CD4-positive, alpha-beta memory T cell (primary cell): ENCODE measurements around the gene FAM153A. TPM values are rescaled to one million over a fixed set of nuclear protein-coding genes. Genes with fewer than 3 reads are reported as not detected.
"Not testable (repeated sequence)": the region's sequence is repeated elsewhere in the genome, so short reads cannot be mapped to it uniquely, and the experiment has no call there.

Experiments
- CTCF ChIA-PET: fragments of 350-600 bp; sonication (Branson Sonifier 250); formaldehyde crosslinking; loops from one replicate; lab custom pipeline; 2021; ENCODE audit warnings: inconsistent platforms; ENCODE audit not compliant: partially characterized antibody; lab: Charles Lee
- POLR2A ChIA-PET: fragments of 350-600 bp; sonication (Branson Sonifier 250); formaldehyde crosslinking; loops from one replicate; lab custom pipeline; 2021; ENCODE audit not compliant: partially characterized antibody; lab: Charles Lee
- DNase-seq, 5 donors: peaks; one replicate each; pipeline versions ENCODE4 v3.0.0 to v3.0.0-alpha.2; 2020 to 2022; ENCODE audit warnings: mixed read lengths in 1 of 5
- H3K27ac ChIP-seq: one replicate; pipeline ENCODE4 v1.7.0; 2013; ENCODE audit warnings: low read depth, low read length
- H3K27me3 ChIP-seq: 2 replicates; pipeline ENCODE4 v1.7.0; 2013; ENCODE audit warnings: mild to moderate bottlenecking, low read length, moderate library complexity; ENCODE audit not compliant: insufficient read depth
- H3K36me3 ChIP-seq: 2 replicates; pipeline ENCODE4 v1.7.0; 2013; ENCODE audit warnings: mild to moderate bottlenecking, low read length, moderate library complexity; ENCODE audit not compliant: insufficient read depth
- H3K4me1 ChIP-seq: 2 replicates; pipeline ENCODE4 v1.7.0; 2013; ENCODE audit warnings: mild to moderate bottlenecking, low read length, moderate library complexity; ENCODE audit not compliant: insufficient read depth
- H3K4me3 ChIP-seq, 2 donors: one replicate each; pipeline ENCODE4 v1.7.0; 2013; ENCODE audit warnings: low read length in 2 of 2, mild to moderate bottlenecking in 1 of 2
- H3K9me3 ChIP-seq, 2 donors: one replicate each; pipeline ENCODE4 v1.7.0; 2013; ENCODE audit warnings: low read length in 2 of 2, control low read depth in 1 of 2; ENCODE audit not compliant: control insufficient read depth in 1 of 2
- H3K27ac Mint-ChIP-seq, 7 donors: one replicate each; pipeline ENCODE4 v1.8.0; 2020 to 2021; ENCODE audit warnings: mixed read lengths in 7 of 7, mild to moderate bottlenecking in 6 of 7, inconsistent platforms in 3 of 7, moderate library complexity in 3 of 7
- H3K27me3 Mint-ChIP-seq, 2 donors: one replicate each; pipeline ENCODE4 v1.8.0; 2020 to 2021; ENCODE audit warnings: mixed read lengths in 2 of 2
- H3K36me3 Mint-ChIP-seq, 2 donors: one replicate each; pipeline ENCODE4 v1.8.0; 2020 to 2021; ENCODE audit warnings: mixed read lengths in 2 of 2, inconsistent platforms in 1 of 2, mild to moderate bottlenecking in 1 of 2
- H3K4me1 Mint-ChIP-seq, 4 donors: one replicate each; pipeline ENCODE4 v1.8.0; 2020 to 2021; ENCODE audit warnings: mixed read lengths in 4 of 4, mild to moderate bottlenecking in 1 of 4
- H3K4me3 Mint-ChIP-seq, 8 donors: one replicate each; pipeline ENCODE4 v1.8.0; 2020 to 2021; ENCODE audit warnings: mixed read lengths in 8 of 8, mild to moderate bottlenecking in 7 of 8, moderate library complexity in 6 of 8, inconsistent platforms in 3 of 8
- H3K9me3 Mint-ChIP-seq, 8 donors: one replicate each; pipeline ENCODE4 v1.8.0; 2020 to 2021; ENCODE audit warnings: mixed read lengths in 8 of 8, mild to moderate bottlenecking in 5 of 8, inconsistent platforms in 3 of 8, moderate library complexity in 1 of 8
- intact Hi-C: fragments of 100-400 bp; cut with micrococcal nuclease; formaldehyde crosslinking; loops from one replicate; pipeline ENCODE4 v1.15.1; 2023
- polyA plus RNA-seq, 2 donors: library from polyadenylated mRNA; unstranded; fragments of 300-500 nt; fragmentation: Illumina TruSeq; gene quantifications; one replicate each; pipeline ENCODE4 v1.2.3, GENCODE V29; 2021
- total RNA-seq, 2 experiments: library from RNA; stranded (reverse); gene quantifications; one replicate each; pipeline ENCODE4 v1.2.3, GENCODE V29; 2021

Gene FAM153A
- total and polyA plus RNA-seq, 4 experiments from 2014 or later, result 2.0 to 116 (median 48.0) TPM

- H3K27me3 Mint-ChIP-seq, POLR2A ChIA-PET, H3K9me3 ChIP-seq, H3K4me1 Mint-ChIP-seq, H3K27ac Mint-ChIP-seq, H3K4me3 ChIP-seq, H3K36me3 ChIP-seq, H3K4me3 Mint-ChIP-seq, H3K27me3 ChIP-seq, CTCF ChIA-PET, H3K9me3 Mint-ChIP-seq, H3K4me1 ChIP-seq, intact Hi-C loops, H3K36me3 Mint-ChIP-seq, H3K27ac ChIP-seq, DNase-seq: not testable (repeated sequence)
Observed at GRCh38 chr5:177723831-177724485, 58.7 kb downstream of the FAM153A start.

DNA sequence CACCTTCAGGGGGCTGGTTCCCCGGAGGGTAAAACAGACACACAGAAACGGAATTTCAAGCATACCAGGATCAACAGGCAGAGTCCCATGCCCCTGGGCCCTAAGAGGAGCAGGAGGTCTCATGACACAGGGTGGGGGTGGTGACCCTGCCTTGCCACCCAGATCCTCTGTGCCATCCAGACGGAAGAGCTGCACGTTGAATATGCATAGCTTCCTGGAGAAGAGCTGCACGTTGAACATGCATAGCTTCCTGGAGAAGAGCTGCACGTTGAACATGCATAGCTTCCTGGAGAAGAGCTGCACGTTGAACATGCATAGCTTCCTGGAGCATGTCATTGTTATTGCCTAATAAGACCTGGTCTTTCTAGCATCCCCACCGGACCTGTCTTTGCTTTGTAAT, 59.9 kb downstream of the FAM153A start:
- H3K27me3 Mint-ChIP-seq, H3K36me3 ChIP-seq, H3K9me3 Mint-ChIP-seq, H3K36me3 Mint-ChIP-seq, CTCF ChIA-PET, H3K4me3 ChIP-seq, H3K27me3 ChIP-seq, H3K27ac Mint-ChIP-seq, H3K4me3 Mint-ChIP-seq, H3K4me1 ChIP-seq, H3K4me1 Mint-ChIP-seq, H3K27ac ChIP-seq, intact Hi-C loops, POLR2A ChIA-PET, H3K9me3 ChIP-seq, DNase-seq: not testable (repeated sequence)

- H3K36me3 Mint-ChIP-seq, H3K4me3 ChIP-seq, H3K4me1 ChIP-seq, H3K27me3 ChIP-seq, H3K9me3 Mint-ChIP-seq, H3K36me3 ChIP-seq, CTCF ChIA-PET, H3K4me3 Mint-ChIP-seq, intact Hi-C loops, DNase-seq, H3K9me3 ChIP-seq, H3K27me3 Mint-ChIP-seq, H3K27ac Mint-ChIP-seq, POLR2A ChIA-PET, H3K27ac ChIP-seq, H3K4me1 Mint-ChIP-seq: not testable (repeated sequence)
Observed at GRCh38 chr5:177719989-177720388, 62.7 kb downstream of the FAM153A start.

DNA sequence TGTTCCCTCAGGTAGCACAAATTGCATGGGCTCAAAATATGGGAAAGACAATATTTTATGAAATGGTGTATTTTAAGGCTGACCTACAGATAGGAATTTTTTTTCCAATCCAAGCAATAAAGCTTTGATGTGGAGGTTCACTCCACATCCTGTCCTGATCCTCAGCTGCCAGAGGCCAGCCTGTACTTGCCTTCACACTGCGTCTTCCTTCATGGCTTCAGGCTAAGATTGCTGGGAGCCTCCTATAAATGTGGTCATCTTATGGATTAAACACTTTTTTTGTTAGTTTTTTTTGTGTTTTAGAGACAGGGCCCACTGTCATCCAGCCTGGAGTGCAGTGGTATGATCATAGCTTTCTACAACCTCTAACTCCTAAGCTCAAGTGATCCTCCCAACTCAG, 67.3 kb downstream of the FAM153A start:
- POLR2A ChIA-PET, H3K4me1 Mint-ChIP-seq, intact Hi-C loops, H3K4me1 ChIP-seq, H3K36me3 ChIP-seq, H3K9me3 Mint-ChIP-seq, H3K27me3 ChIP-seq, CTCF ChIA-PET, H3K9me3 ChIP-seq, H3K27me3 Mint-ChIP-seq, H3K27ac ChIP-seq, H3K4me3 ChIP-seq, H3K27ac Mint-ChIP-seq, DNase-seq, H3K4me3 Mint-ChIP-seq: not testable (repeated sequence)
- peaks cover 14 to 17% of the 10 kb centered on the region in 2 donors for H3K36me3 Mint-ChIP-seq

DNA sequence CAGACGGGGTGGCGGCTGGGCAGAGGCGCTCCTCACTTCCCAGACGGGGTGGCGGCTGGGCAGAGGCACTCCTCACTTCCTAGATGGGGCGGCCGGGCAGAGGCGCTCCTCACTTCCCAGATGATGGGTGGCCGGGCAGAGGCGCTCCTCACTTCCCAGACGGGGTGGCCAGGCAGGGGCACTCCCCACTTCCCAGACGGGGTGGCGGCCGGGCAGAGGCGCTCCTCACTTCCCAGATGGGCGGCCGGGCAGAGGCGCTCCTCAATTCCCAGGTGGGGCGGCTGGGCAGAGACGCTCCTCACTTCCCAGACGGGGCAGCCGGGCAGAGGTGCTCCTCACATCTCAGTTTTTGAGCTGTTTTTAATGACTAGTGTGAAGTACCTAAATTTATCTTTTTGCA, 86.6 kb downstream of the FAM153A start:
- H3K4me3 ChIP-seq, H3K27ac Mint-ChIP-seq, POLR2A ChIA-PET, H3K4me1 ChIP-seq, H3K27me3 ChIP-seq, H3K4me3 Mint-ChIP-seq, CTCF ChIA-PET, H3K27ac ChIP-seq, H3K9me3 Mint-ChIP-seq, H3K9me3 ChIP-seq, intact Hi-C loops, H3K4me1 Mint-ChIP-seq, H3K36me3 Mint-ChIP-seq, H3K36me3 ChIP-seq, H3K27me3 Mint-ChIP-seq, DNase-seq: not testable (repeated sequence)

DNA sequence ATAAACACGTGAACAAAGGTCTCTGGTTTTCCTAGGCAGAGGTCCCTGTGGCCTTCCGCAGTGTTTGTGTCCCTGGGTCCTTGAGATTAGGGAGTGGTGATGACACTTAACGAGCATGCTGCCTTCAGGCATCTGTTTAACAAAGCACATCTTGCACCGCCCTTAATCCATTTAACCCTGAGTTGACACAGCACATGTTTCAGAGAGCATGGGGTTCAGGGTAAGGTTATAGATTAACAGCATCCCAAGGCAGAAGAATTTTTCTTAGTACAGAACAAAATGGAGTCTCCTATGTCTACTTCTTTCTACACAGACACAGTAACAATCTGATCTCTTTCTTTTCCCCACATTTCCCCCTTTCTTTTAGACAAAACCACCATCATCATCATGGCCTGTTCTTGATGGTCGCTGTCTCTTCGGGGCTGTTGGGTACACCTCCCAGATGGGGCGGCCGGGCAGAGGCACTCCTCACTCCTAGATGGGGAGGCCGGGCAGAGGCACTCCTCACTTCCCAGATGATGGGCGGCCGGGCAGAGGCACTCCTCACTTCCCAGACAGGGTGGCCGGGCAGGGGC, 87.3 kb downstream of the FAM153A start:
- H3K27me3 Mint-ChIP-seq, H3K27me3 ChIP-seq, H3K4me1 Mint-ChIP-seq, CTCF ChIA-PET, intact Hi-C loops, H3K36me3 ChIP-seq, H3K27ac Mint-ChIP-seq, H3K9me3 ChIP-seq, H3K36me3 Mint-ChIP-seq, DNase-seq, H3K9me3 Mint-ChIP-seq, H3K4me3 ChIP-seq, H3K4me3 Mint-ChIP-seq, H3K4me1 ChIP-seq, H3K27ac ChIP-seq, POLR2A ChIA-PET: not testable (repeated sequence)

- DNase-seq, H3K4me3 ChIP-seq, H3K36me3 Mint-ChIP-seq, H3K27ac Mint-ChIP-seq, H3K27me3 ChIP-seq, CTCF ChIA-PET, H3K27ac ChIP-seq, POLR2A ChIA-PET, H3K4me1 Mint-ChIP-seq, H3K27me3 Mint-ChIP-seq, H3K4me1 ChIP-seq, H3K9me3 ChIP-seq, intact Hi-C loops, H3K4me3 Mint-ChIP-seq, H3K9me3 Mint-ChIP-seq, H3K36me3 ChIP-seq: not testable (repeated sequence)
Observed at GRCh38 chr5:177694518-177694835, 88.2 kb downstream of the FAM153A start.
